Cardiac fibroblast (primary cell): ENCODE measurements around the gene TEX19.

ENCODE experiments used
- DNase-seq, 2 donors: peaks; one replicate each; pipeline versions ENCODE4 v3.0.0 to v3.0.0-alpha.2; 2010; ENCODE audit warnings: low read depth in 2 of 2
- H3K4me3 ChIP-seq, 2 donors: replicated peaks in 1 of 2; 1 replicate in 1 of 2; 2 replicates in 1 of 2; pipeline ENCODE4 v1.5.1; 2011; ENCODE audit warnings: low read depth in 2 of 2, low read length in 2 of 2, mild to moderate bottlenecking in 2 of 2, moderate library complexity in 1 of 2
- TF ChIP-seq, protein P1 (sequence below): IDR thresholded peaks from one replicate; pipeline ENCODE4 v1.5.1; 2011; ENCODE audit warnings: low read depth, mild to moderate bottlenecking, low read length, inconsistent platforms

The TEX19 gene

DNA sequence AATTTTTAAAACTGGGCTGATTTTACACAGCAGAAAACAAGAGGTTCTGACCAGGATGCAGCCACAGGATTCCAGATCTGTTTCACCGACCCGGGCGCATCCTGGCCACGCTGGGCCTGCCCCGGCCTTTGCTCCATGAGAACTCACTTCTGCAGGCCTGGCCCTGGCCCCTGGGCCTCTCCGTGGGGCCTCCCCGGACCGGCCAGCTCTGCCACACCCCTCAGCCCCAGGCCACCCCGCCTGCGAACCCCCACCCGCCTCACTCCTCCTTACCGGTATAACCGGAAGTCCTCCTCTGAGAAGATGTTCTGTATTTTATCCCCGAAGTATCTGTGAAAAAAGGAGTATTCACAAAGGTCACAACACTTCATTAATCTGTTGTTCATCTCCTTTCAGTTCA is 46.0 kb downstream of the TEX19 start:
- TF ChIP-seq, protein P1, sequence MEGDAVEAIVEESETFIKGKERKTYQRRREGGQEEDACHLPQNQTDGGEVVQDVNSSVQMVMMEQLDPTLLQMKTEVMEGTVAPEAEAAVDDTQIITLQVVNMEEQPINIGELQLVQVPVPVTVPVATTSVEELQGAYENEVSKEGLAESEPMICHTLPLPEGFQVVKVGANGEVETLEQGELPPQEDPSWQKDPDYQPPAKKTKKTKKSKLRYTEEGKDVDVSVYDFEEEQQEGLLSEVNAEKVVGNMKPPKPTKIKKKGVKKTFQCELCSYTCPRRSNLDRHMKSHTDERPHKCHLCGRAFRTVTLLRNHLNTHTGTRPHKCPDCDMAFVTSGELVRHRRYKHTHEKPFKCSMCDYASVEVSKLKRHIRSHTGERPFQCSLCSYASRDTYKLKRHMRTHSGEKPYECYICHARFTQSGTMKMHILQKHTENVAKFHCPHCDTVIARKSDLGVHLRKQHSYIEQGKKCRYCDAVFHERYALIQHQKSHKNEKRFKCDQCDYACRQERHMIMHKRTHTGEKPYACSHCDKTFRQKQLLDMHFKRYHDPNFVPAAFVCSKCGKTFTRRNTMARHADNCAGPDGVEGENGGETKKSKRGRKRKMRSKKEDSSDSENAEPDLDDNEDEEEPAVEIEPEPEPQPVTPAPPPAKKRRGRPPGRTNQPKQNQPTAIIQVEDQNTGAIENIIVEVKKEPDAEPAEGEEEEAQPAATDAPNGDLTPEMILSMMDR, result no peak
- no peak for DNase-seq
- H3K4me3 ChIP-seq, result no peak overlapping the region

GRCh38 chr17:82406131-82406671 is 47.2 kb downstream of the TEX19 start:
- no peak for DNase-seq
- H3K4me3 ChIP-seq, result no peak overlapping the region
- TF ChIP-seq, protein P1, result no peak

DNA sequence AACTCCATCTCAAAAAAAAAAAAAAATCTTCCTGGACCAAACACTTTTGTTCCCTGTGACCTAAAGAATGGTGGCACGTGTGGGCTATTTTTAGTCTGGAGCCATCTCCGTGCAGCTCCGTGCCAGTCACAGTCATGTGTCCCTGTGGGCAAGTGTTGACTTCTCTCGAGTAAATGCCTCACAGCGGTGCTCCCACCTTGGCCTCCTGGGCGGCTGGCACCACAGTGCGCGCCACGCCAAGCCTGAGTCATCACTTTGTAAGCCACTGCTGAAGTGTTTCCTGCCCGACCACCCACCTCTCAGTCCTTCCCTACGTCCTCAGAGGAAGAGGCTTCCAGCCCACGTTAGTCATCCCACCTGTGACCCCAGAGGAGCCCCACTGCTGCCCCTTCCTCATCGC is 48.2 kb downstream of the TEX19 start:
- H3K4me3 ChIP-seq, result no peak overlapping the region
- no peak for DNase-seq
- TF ChIP-seq, protein P1, result no peak

DNA sequence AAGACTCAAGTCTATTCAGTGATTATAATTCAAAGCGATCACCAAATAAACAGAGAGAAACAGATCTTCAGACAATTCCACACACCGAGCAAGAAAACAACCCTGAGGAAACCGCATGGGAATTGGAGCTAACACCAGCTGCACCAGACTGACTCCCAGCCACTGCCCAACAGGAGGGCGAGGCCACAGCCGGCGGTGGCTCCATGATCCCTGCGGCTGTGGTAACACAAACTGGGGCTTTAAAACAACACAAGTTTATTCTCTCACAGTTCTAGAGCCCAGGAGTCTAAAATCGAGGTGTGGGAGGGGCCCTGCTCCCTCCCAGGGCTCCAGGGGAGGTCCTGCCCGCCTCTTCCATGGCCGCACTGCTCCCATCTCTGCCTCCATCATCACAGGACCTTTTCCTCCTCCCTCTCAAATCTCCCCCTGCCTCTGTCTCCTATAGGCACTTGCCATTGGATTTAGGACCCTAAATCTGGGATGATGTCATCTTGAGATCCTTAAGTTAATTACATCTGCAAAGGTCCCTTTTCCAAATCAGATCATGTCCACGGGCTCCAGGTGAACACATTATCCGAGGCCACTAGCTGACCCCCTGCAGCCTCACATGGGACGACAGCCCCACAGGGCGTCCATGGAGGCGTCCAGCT is 49.4 kb downstream of the TEX19 start:
- DNase-seq, result no peak
- H3K4me3 ChIP-seq, result no peak overlapping the region
- TF ChIP-seq, protein P1, result no peak

- TF ChIP-seq, protein P1, result no peak
- H3K4me3 ChIP-seq, result no peak overlapping the region
- no peak for DNase-seq
Observed at GRCh38 chr17:82408938-82409318, 49.9 kb downstream of the TEX19 start.

- no peak for DNase-seq
- no peak overlapping the region for H3K4me3 ChIP-seq
Observed at GRCh38 chr17:82410014-82410716, 51.1 kb downstream of the TEX19 start.

More at GRCh38 chr17:82410014-82410716, 51.1 kb downstream of the TEX19 start:
- TF ChIP-seq, protein P1, result no peak
